RWPE2 (cell line): Measurements from ENCODE around the gene SSTR1.

Experiments
- ATAC-seq: fragments of 200-7000 bp; cut with Tn5 transposase; 3 replicates; pipeline ENCODE4 v1.9.1; 2021; ENCODE audit warnings: low read depth
- DNase-seq: peaks from one replicate; pipeline ENCODE4 v3.0.0-alpha.2; 2020; ENCODE audit warnings: low spot score
- H3K27ac ChIP-seq: fragments of 450-650 bp; 2 replicates; pipeline ENCODE4 v1.5.1; 2017; ENCODE audit warnings: mild to moderate bottlenecking; ENCODE audit not compliant: poor library complexity, severe bottlenecking
- H3K27me3 ChIP-seq: fragments of 250-450 bp; sonication (Bioruptor Pico); 2 replicates; pipeline ENCODE4 v1.5.1; 2021; ENCODE audit warnings: mild to moderate bottlenecking, moderate library complexity; ENCODE audit not compliant: insufficient read depth, poor library complexity, severe bottlenecking
- H3K36me3 ChIP-seq: fragments of 250-450 bp; sonication (Bioruptor Pico); 2 replicates; pipeline ENCODE4 v1.5.1; 2020; ENCODE audit warnings: low read depth, mild to moderate bottlenecking, moderate library complexity
- H3K4me1 ChIP-seq: fragments of 250-450 bp; sonication (Bioruptor Pico); 2 replicates; pipeline ENCODE4 v1.5.1; 2021; ENCODE audit warnings: mild to moderate bottlenecking, moderate library complexity; ENCODE audit not compliant: insufficient read depth, poor library complexity, severe bottlenecking
- H3K4me3 ChIP-seq: fragments of 250-450 bp; sonication (Bioruptor Pico); 2 replicates; pipeline ENCODE4 v1.5.1; 2021; ENCODE audit warnings: mild to moderate bottlenecking, moderate library complexity; ENCODE audit not compliant: severe bottlenecking
- H3K9me3 ChIP-seq: fragments of 250-450 bp; sonication (Bioruptor Pico); 2 replicates; pipeline ENCODE4 v1.5.1; 2021; ENCODE audit warnings: mild to moderate bottlenecking, moderate library complexity; ENCODE audit not compliant: severe bottlenecking
- TF ChIP-seq, protein P1 (sequence below): fragments of 450-650 bp; IDR thresholded peaks from one replicate; pipeline ENCODE4 v1.5.1; 2017; ENCODE audit warnings: mild to moderate bottlenecking, moderate library complexity; ENCODE audit not compliant: poor library complexity, severe bottlenecking

SSTR1 gene

DNA sequence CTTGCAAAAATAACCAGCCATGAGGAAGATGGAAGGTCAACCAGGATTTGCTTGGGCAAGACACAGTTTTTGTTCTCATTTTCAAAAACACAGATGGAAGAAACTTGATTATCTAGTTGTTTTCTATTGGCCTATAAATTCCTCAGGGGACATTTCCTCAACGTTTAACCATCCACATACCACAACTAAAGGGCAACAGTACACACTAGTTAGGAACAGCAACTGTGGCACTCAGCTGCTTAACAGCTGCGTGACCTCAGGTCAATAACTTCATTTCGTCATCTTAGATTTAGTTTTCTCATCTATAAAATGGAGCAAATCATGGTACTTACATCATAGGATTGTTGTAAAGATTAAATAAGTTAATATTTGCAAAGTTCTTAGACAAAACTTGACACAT lies 18.7 kb downstream of the SSTR1 start:
- DNase-seq (no peak), ATAC-seq (no peak)
- H3K4me3 ChIP-seq: no peak overlapping the region
- H3K9me3 ChIP-seq: no peaks in the 10 kb centered on the region
- TF ChIP-seq, protein P1, sequence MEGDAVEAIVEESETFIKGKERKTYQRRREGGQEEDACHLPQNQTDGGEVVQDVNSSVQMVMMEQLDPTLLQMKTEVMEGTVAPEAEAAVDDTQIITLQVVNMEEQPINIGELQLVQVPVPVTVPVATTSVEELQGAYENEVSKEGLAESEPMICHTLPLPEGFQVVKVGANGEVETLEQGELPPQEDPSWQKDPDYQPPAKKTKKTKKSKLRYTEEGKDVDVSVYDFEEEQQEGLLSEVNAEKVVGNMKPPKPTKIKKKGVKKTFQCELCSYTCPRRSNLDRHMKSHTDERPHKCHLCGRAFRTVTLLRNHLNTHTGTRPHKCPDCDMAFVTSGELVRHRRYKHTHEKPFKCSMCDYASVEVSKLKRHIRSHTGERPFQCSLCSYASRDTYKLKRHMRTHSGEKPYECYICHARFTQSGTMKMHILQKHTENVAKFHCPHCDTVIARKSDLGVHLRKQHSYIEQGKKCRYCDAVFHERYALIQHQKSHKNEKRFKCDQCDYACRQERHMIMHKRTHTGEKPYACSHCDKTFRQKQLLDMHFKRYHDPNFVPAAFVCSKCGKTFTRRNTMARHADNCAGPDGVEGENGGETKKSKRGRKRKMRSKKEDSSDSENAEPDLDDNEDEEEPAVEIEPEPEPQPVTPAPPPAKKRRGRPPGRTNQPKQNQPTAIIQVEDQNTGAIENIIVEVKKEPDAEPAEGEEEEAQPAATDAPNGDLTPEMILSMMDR: no peak
- no peaks in the 10 kb centered on the region for H3K27me3 ChIP-seq
- H3K36me3 ChIP-seq: no peaks in the 10 kb centered on the region
- H3K4me1 ChIP-seq: no peaks in the 10 kb centered on the region
- H3K27ac ChIP-seq: no peak overlapping the region

DNA sequence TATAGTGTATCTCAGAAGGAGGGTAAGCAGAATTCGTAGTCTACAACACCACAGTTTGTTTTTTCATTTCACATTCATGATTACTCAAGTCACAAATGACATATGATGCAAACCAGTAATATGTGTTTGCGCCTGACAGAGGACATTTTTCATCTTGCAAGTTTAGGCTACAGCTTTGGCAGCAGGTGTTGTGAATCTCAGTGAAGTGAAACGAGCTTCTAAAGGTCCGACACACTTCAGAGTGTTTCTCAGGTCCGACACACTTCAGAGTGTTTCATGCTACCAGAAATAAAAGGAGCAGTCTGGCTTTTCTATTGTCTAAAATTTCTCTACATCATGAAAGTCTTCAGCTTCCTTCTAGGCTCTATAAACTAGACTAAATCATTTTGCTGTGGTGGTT lies 25.5 kb downstream of the SSTR1 start:
- Histone ChIP-seq H3K27ac (no peak overlapping the region), H3K9me3 (no peaks in the 10 kb centered on the region), H3K36me3 (no peaks in the 10 kb centered on the region), H3K4me1 (no peaks in the 10 kb centered on the region), H3K27me3 (no peaks in the 10 kb centered on the region), H3K4me3 (no peak overlapping the region)
- TF ChIP-seq, protein P1: no peak
- DNase-seq (no peak), ATAC-seq (no peak)

DNA sequence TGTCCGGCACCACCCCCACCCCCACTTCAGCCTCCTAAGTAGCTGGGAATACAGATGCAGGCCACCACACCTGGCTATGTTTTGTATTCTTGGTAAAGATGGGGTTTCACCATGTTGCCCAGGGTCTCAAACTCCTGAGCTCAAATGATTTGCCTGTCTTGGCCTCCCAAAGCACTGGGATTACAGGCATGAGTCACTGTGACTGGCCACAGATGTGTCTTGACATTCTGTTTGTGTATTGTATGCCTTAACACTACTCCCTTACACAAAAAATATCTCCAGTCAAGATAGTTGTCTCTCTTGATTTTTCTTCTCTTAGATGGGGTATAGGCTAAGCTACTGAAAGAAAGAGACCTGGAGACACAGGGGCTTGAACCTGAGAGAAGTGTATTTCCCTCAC lies 30.6 kb downstream of the SSTR1 start:
- ATAC-seq (no peak), DNase-seq (no peak)
- TF ChIP-seq, protein P1: no peak
- Histone ChIP-seq H3K4me3 (no peak overlapping the region), H3K4me1 (no peaks in the 10 kb centered on the region), H3K27me3 (no peaks in the 10 kb centered on the region), H3K9me3 (no peaks in the 10 kb centered on the region), H3K36me3 (no peaks in the 10 kb centered on the region), H3K27ac (no peak overlapping the region)

DNA sequence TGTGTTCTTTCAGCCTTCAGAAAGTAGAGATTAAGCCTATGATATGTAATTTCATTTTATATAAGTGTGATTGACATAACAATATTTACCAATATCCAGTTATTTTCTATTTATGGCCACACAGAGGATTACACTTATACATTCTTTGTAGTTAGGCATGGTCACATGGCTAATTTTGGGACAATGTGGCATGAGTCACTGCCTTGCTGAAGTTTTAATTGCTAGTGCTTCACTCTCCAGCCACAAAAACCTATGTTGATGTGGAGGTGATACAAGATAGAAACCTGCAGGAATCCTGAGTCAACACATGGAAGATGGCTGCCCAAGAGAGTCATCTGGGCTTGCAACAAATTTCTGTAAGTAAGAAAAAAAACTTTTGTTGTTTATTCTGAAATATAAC lies 31.2 kb downstream of the SSTR1 start:
- no peak for ATAC-seq
- no peaks in the 10 kb centered on the region for H3K9me3 ChIP-seq
- TF ChIP-seq, protein P1: no peak
- H3K4me3 ChIP-seq: no peak overlapping the region
- H3K27me3 ChIP-seq: no peaks in the 10 kb centered on the region
- H3K27ac ChIP-seq: no peak overlapping the region
- DNase-seq: no peak
- H3K4me1 ChIP-seq: no peaks in the 10 kb centered on the region
- no peaks in the 10 kb centered on the region for H3K36me3 ChIP-seq

DNA sequence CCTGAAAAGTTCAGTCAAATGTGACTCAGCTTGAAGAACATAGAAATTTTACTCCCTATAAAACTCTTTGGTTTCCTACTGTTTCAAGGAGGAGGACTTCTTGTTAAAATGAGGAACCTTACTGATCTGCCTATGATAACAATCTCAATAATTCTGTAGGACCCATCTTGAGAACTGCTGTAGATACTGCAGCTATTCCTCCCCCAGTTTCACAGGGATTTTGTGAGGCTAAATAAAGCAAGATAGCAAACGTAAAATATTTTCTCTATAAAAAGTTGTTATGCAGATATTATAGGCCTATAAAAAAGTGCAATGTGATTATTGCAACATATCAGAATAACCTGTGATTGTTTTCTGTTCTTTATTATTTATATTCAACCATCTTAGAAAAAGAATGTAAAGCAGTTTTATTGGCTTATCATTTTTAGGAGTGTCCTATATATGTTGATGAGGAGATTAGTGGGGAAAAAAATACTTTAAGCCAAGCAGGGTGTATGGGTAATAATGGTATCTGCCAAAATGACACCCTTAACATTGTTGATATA lies 36.1 kb downstream of the SSTR1 start:
- Histone ChIP-seq H3K4me3 (no peak overlapping the region), H3K27ac (no peak overlapping the region), H3K4me1 (no peaks in the 10 kb centered on the region), H3K27me3 (no peaks in the 10 kb centered on the region), H3K9me3 (no peaks in the 10 kb centered on the region), H3K36me3 (no peaks in the 10 kb centered on the region)
- TF ChIP-seq, protein P1: no peak
- no peak for ATAC-seq
- DNase-seq: no peak
